Mammary epithelial cell (primary cell): ENCODE data around the gene PRUNE2.
"Not testable (repeated sequence)": the region's sequence is repeated elsewhere in the genome, so short reads cannot be mapped to it uniquely, and the experiment has no call there.

Experiments
- CTCF ChIP-seq, 2 donors: IDR thresholded peaks in 1 of 2; conservative IDR thresholded peaks in 1 of 2; 2 replicates each; pipeline ENCODE4 v1.5.1; 2011 to 2012; ENCODE audit warnings: inconsistent platforms in 2 of 2, low read length in 2 of 2, mild to moderate bottlenecking in 2 of 2, control low read depth in 1 of 2, low read depth in 1 of 2; ENCODE audit not compliant: insufficient read depth in 1 of 2; ENCODE audit errors: extremely low read depth in 1 of 2
- EZH2 ChIP-seq: IDR thresholded peaks from 2 replicates; pipeline ENCODE4 v1.6.1; 2012; ENCODE audit warnings: low read length, inconsistent platforms, borderline replicate concordance

GRCh38 chr9:76593961-76594735 is 311.8 kb downstream of the PRUNE2 start:
- not testable (repeated sequence) for TF ChIP-seq CTCF (conservative IDR thresholded peaks at IDR 0.05 in 1 of 2, IDR thresholded peaks at IDR 0.05 in 1 of 2; ENCODE audit: extremely low read depth in 1 of 2, insufficient read depth in 1 of 2, low read depth in 1 of 2, low read length in 2 of 2); EZH2
